ENCODE data around the gene SORBS1. TPM values are rescaled to one million over a fixed set of nuclear protein-coding genes. Genes with fewer than 3 reads are reported as not detected.

SORBS1 gene
- total RNA-seq, 4 donors from 2014 or later: 92.2 to 308 (median 150) TPM

GRCh38 chr10:95426482-95426881 lies 134.7 kb downstream of the SORBS1 start:
- in situ Hi-C loops (cut with MboI; ENCODE audit: low pct_ligation_motif_present in 1 of 4, low pct_unique_long_range_greater_than_20kb in 1 of 4, low sequenced_read_pairs in 3 of 4) (loop anchor here in 1 of 4 donors (25.0 kb wide), 1 partner anchor 411 kb away; no protein-coding TSS in a partner anchor), intact Hi-C loops (cut with DNase I; ENCODE audit: low total_unique reads) (no loop called here)
- Histone ChIP-seq H3K4me3 (no peak overlapping the region), H3K4me1 (peaks cover 0 to 45% (median 13%) of the 10 kb centered on the region in 4 donors), H3K9me3 (no peaks in the 10 kb centered on the region), H3K27ac (peak overlapping the region in 3 of 4 donors; percentile 50 to 69 (median 69)), H3K27me3 (no peaks in the 10 kb centered on the region), H3K36me3 (no peaks in the 10 kb centered on the region)
- TF ChIP-seq POLR2AphosphoS5 (IDR thresholded peaks at IDR 0.05) (no peak), CTCF (IDR thresholded peaks at IDR 0.05) (no peak), EP300 (IDR thresholded peaks at IDR 0.05; ENCODE audit: low read depth) (no peak), POLR2A (IDR thresholded peaks at IDR 0.05) (no peak)
- WGBS, 2 donors (ENCODE audit: low coverage in 1 of 2): 72 to 100% methylated on average over 4 to 5 of the region's 5 CpGs
- DNase-seq: no peak

GRCh38 chr10:95425592-95426465 lies 135.3 kb downstream of the SORBS1 start:
- no peak overlapping the region for H3K4me3 ChIP-seq
- H3K27me3 ChIP-seq: no peaks in the 10 kb centered on the region
- peaks cover 0 to 45% (median 13%) of the 10 kb centered on the region in 4 donors for H3K4me1 ChIP-seq
- TF ChIP-seq CTCF (IDR thresholded peaks at IDR 0.05) (no peak), POLR2AphosphoS5 (IDR thresholded peaks at IDR 0.05) (no peak), POLR2A (IDR thresholded peaks at IDR 0.05) (no peak), EP300 (IDR thresholded peaks at IDR 0.05; ENCODE audit: low read depth) (no peak)
- 61 to 70% methylated on average over 1 to 2 of the region's 2 CpGs for WGBS, 2 donors (ENCODE audit: low coverage in 1 of 2)
- H3K9me3 ChIP-seq: no peaks in the 10 kb centered on the region
- in situ Hi-C loops (cut with MboI; ENCODE audit: low pct_ligation_motif_present in 1 of 4, low pct_unique_long_range_greater_than_20kb in 1 of 4, low sequenced_read_pairs in 3 of 4): loop anchor here in 1 of 4 donors (25.0 kb wide), 1 partner anchor 411 kb away; no protein-coding TSS in a partner anchor
- intact Hi-C loops (cut with DNase I; ENCODE audit: low total_unique reads): no loop called here
- DNase-seq: no peak
- H3K27ac ChIP-seq: peak overlapping the region in 3 of 4 donors; percentile 28 to 69 (median 69)
- no peaks in the 10 kb centered on the region for H3K36me3 ChIP-seq

GRCh38 chr10:95423164-95424005 lies 137.8 kb downstream of the SORBS1 start:
- no peak overlapping the region for H3K4me3 ChIP-seq
- H3K27me3 ChIP-seq: no peaks in the 10 kb centered on the region
- H3K9me3 ChIP-seq: no peaks in the 10 kb centered on the region
- no peak for DNase-seq
- intact Hi-C loops (cut with DNase I; ENCODE audit: low total_unique reads): no loop called here
- 63 to 69% methylated on average over 4 to 6 of the region's 6 CpGs for WGBS, 2 donors (ENCODE audit: low coverage in 1 of 2)
- in situ Hi-C loops (cut with MboI; ENCODE audit: low pct_ligation_motif_present in 1 of 4, low pct_unique_long_range_greater_than_20kb in 1 of 4, low sequenced_read_pairs in 3 of 4): no loop called here
- H3K4me1 ChIP-seq: peaks cover 0 to 35% (median 10%) of the 10 kb centered on the region in 4 donors
- peak overlapping the region; percentile 59 to 85 (median 74) for H3K27ac ChIP-seq
- TF ChIP-seq CTCF (IDR thresholded peaks at IDR 0.05) (no peak), POLR2AphosphoS5 (IDR thresholded peaks at IDR 0.05) (no peak), POLR2A (IDR thresholded peaks at IDR 0.05) (no peak), EP300 (IDR thresholded peaks at IDR 0.05; ENCODE audit: low read depth) (no peak)
- H3K36me3 ChIP-seq: no peaks in the 10 kb centered on the region

- H3K27ac ChIP-seq: peak overlapping the region; percentile 59 to 85 (median 74)
- H3K4me3 ChIP-seq: no peak overlapping the region
- no peak for DNase-seq
- no peaks in the 10 kb centered on the region for H3K36me3 ChIP-seq
- TF ChIP-seq POLR2A (IDR thresholded peaks at IDR 0.05) (no peak), EP300 (IDR thresholded peaks at IDR 0.05; ENCODE audit: low read depth) (no peak), POLR2AphosphoS5 (IDR thresholded peaks at IDR 0.05) (no peak), CTCF (IDR thresholded peaks at IDR 0.05) (no peak)
- H3K9me3 ChIP-seq: no peaks in the 10 kb centered on the region
- in situ Hi-C loops (cut with MboI; ENCODE audit: low pct_ligation_motif_present in 1 of 4, low pct_unique_long_range_greater_than_20kb in 1 of 4, low sequenced_read_pairs in 3 of 4): no loop called here
- intact Hi-C loops (cut with DNase I; ENCODE audit: low total_unique reads): no loop called here
- H3K4me1 ChIP-seq: peaks cover 5 to 33% (median 12%) of the 10 kb centered on the region in 4 donors
- WGBS, 2 donors (ENCODE audit: low coverage in 1 of 2): 73% methylated on average over 3 of the region's 3 CpGs; no CpG with 5 or more reads in 1 of the 2 donors
- no peaks in the 10 kb centered on the region for H3K27me3 ChIP-seq
These were observed 138.9 kb downstream of the SORBS1 start for GRCh38 chr10:95422233-95422632.
